Prostate gland (tissue), 2 donors: Measurements from ENCODE around the gene DNM2.

ENCODE experiments used
- CTCF ChIP-seq, 4 experiments: fragments of 200-600 bp in 2 of 4; fragments of 450-650 bp in 2 of 4; sonication (generic) in 2 of 4; IDR thresholded peaks; 1 replicate in 3 of 4; 2 replicates in 1 of 4; pipeline ENCODE4 v1.5.1; 2016 to 2019; ENCODE audit warnings: antibody characterized with exemption in 4 of 4, mild to moderate bottlenecking in 2 of 4, moderate library complexity in 2 of 4
- POLR2AphosphoS5 ChIP-seq: sonication (generic); formaldehyde crosslinking; IDR thresholded peaks from one replicate; pipeline ENCODE4 v1.6.1; 2017; ENCODE audit warnings: antibody characterized with exemption

- TF ChIP-seq POLR2AphosphoS5, result no peak
- TF ChIP-seq CTCF (IDR thresholded peaks at IDR 0.05), result no peak
These were observed 87.3 kb downstream of the DNM2 start for GRCh38 chr19:10805065-10805757.
